Measurements from ENCODE around the gene JARID2. TPM values are rescaled to one million over a fixed set of nuclear protein-coding genes. Genes with fewer than 3 reads are reported as not detected.

Gene JARID2
- total and polyA plus RNA-seq, 2 of the 4 experiments (the other 2 are of a cell fraction), result 9.6 to 12.9 TPM

DNA sequence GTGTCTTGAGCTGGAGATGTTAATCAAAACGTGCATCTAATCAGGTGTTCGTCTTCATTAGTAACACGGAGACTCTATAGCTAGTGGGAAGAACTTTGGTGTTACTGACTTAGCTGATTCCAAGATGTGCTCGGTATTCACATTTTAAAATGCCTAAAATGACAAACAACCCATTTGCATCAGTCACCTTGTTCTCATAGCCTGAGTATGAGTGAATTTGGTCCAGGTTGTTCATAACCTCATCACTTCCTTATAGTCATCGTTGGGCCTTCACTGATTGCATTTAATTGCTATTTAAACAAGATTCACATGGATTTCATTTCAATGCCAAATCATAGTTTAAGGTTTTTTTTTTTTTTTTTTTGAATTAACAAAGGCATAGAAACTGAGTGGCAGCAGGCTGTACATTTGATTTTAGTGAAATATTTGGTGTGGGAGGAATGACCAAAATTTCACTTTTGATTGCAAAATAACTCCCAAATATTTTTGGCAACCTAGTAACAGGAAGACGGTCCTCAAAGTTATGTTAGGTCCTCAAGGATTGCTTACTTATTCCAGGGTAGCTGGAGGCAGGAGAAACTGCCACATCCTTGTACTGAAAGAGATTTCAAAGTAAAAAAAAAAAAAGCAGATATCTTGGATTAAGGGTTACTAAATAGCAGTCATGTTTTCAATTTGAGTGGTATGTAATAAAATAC is 104.7 kb downstream of the JARID2 start:
- ATAC-seq (ENCODE audit: low read depth), result no peak
- Histone ChIP-seq H4K20me1 (ENCODE audit: insufficient read depth, low read length) (peaks cover 87% of the 10 kb centered on the region), H2AK5ac (ENCODE audit: low read depth, low read length) (no peak overlapping the region), H3K4me1 (ENCODE audit: control insufficient read depth, insufficient read depth, low read length) (peaks cover 21% of the 10 kb centered on the region), H3K9me3 (ENCODE audit: control insufficient read depth, insufficient read depth, low read length) (no peaks in the 10 kb centered on the region), H2AK9ac (replicated peaks; ENCODE audit: low read depth, low read length, poor library complexity) (no peak overlapping the region), H3K14ac (replicated peaks; ENCODE audit: low read depth, low read length) (0 out of 2 replicates have a peak overlapping the region, but pooled peaks have one; percentile 16), H2BK120ac (ENCODE audit: low read depth, low read length) (no peak overlapping the region), H3K9ac (ENCODE audit: low read depth, low read length) (no peak overlapping the region), H3K36me3 (ENCODE audit: control insufficient read depth, insufficient read depth, low read length) (no peaks in the 10 kb centered on the region), H3K9me1 (ENCODE audit: insufficient read depth, low read length) (peaks cover 22% of the 10 kb centered on the region), H4K91ac (ENCODE audit: insufficient read depth, low read depth, low read length) (no peak overlapping the region), H3K4me3 (ENCODE audit: insufficient read depth, low read depth, low read length) (no peak overlapping the region), H3K4ac (ENCODE audit: low read depth, low read length) (no peak overlapping the region), H3K79me1 (ENCODE audit: low read depth in 1 of 2, low read length in 2 of 2) (peaks cover 35 to 85% of the 10 kb centered on the region in 2 experiments), H2BK5ac (ENCODE audit: low read depth, low read length, poor library complexity, severe bottlenecking) (no peak overlapping the region), H4K5ac (ENCODE audit: low read depth, low read length) (no peak overlapping the region), H3K4me2 (ENCODE audit: low read depth, low read length) (no peak overlapping the region), H3K56ac (ENCODE audit: extremely low read depth, insufficient read depth, low read length) (no peak overlapping the region), H4K8ac (ENCODE audit: low read depth in 2 of 2, low read length in 2 of 2) (no peak overlapping the region), H3K23ac (ENCODE audit: low read depth, low read length) (no peak overlapping the region), H3K27ac (ENCODE audit: insufficient read depth, low read length) (no peak overlapping the region), H3K18ac (ENCODE audit: low read depth, low read length) (no peak overlapping the region), H2BK20ac (ENCODE audit: low read depth, low read length) (no peak overlapping the region), H3K27me3 (ENCODE audit: control insufficient read depth, insufficient read depth, low read length) (no peaks in the 10 kb centered on the region), H2AFZ (replicated peaks; ENCODE audit: low read length, poor library complexity) (no peak overlapping the region), H2BK15ac (ENCODE audit: low read depth, low read length) (no peak overlapping the region)
- ChIA-PET POLR2A (ENCODE audit: unreplicated experiment) (no interaction called here), CTCF (no interaction called here)
- TF ChIP-seq, protein P1, sequence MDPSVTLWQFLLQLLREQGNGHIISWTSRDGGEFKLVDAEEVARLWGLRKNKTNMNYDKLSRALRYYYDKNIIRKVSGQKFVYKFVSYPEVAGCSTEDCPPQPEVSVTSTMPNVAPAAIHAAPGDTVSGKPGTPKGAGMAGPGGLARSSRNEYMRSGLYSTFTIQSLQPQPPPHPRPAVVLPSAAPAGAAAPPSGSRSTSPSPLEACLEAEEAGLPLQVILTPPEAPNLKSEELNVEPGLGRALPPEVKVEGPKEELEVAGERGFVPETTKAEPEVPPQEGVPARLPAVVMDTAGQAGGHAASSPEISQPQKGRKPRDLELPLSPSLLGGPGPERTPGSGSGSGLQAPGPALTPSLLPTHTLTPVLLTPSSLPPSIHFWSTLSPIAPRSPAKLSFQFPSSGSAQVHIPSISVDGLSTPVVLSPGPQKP (IDR thresholded peaks at IDR 0.05; ENCODE audit: borderline replicate concordance, low read depth, low read length), result no peak
- intact Hi-C loops (cut with micrococcal nuclease), result loop anchor here (5.0 kb wide), 2 partner anchors 63 to 862 kb away; no protein-coding TSS in a partner anchor
- no peak for DNase-seq
- dilution Hi-C loops (cut with HindIII; ENCODE audit: low sequenced_read_pairs, unreplicated experiment), result no loop called here
- no TSS peak for BruUV-seq (replicated peaks)
- in situ Hi-C loops (cut with MboI; ENCODE audit: low sequenced_read_pairs), result no loop called here
- no CpG with 5 or more reads among the region's 6 CpGs for WGBS, 2 experiments (ENCODE audit: extremely low coverage in 2 of 2, insufficient read length in 1 of 2)
